HG03558 (cell line): ENCODE results near the gene FGFR3.
"Not testable (repeated sequence)": the region's sequence is repeated elsewhere in the genome, so short reads cannot be mapped to it uniquely, and the experiment has no call there.

Source experiments
- ATAC-seq: cut with Tn5 transposase; IDR thresholded peaks from one replicate; pipeline ENCODE4 v1.9.1; 2021; ENCODE audit warnings: moderate number of reproducible peaks; ENCODE audit not compliant: unreplicated experiment; ENCODE audit errors: extremely low read depth

Gene FGFR3

DNA sequence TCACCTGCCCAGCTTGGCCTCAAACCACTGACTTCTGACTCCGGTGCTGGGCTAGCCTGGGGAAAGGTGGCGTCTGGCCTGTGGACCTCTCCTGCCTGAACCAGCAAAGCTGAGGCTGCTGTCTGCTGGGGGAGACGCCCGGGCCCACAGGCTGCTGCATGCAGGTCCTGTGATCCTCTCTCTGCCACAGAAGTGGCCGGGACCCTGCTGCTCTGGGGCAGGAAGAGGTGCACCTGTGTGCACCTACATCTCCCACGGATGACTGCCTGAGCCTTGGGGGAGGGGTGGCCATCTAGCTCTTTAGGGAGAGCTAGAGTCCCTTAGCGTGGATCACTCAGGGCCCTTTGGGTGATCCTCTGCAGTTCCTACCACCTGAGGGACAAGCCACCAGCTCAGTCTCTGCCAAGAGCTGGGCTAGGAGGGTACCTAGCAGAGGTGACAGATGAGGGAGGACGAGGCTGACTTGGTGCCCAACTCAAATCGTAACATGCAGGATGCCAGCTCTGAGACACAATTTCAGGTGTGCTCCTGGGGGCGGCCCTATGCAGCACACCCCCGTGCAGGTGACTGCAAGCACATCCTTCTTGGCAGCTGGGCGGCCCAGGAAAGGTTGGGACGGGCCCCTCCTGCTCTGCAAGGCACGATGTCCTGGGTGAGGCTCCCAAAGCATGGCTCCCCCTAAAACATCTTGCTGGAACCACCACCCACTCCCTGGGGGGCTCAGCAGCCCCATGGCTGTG, 40.4 kb downstream of the FGFR3 start:
- no peak for ATAC-seq

DNA sequence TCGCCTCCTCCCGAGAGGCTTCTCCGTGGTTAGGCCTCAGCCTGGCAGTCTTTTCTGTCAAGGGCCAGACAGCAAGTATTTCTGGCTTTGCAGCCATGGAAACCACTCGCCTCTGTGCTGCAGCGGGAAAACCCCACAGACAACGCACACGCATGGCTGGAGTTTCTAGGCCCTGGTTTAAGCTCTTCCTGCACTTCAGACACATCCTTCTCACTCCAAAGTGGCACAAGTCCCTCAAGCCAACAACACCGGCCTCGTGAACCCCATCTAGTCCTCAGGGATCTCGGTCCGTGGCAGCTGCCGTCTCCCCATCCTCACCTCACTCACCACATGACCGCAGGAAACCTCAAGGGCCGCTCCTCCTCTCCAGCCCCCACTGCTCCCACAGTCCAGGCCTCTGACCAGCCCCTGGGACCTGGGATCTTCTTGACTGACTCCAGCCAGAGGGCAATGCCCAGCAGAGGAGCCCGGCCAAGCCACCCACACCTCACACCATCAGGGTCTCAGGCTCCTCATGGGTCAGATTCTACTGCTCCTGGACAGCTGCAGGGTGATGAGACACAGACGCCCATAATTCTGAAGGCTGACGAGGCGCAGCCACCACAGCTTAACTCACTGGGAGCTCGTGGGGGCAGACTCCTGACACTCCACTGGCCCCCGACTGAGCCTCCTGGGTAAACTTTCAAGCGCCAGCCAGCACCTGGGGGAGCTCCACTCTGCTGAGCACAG, 41.1 kb downstream of the FGFR3 start:
- no peak for ATAC-seq

DNA sequence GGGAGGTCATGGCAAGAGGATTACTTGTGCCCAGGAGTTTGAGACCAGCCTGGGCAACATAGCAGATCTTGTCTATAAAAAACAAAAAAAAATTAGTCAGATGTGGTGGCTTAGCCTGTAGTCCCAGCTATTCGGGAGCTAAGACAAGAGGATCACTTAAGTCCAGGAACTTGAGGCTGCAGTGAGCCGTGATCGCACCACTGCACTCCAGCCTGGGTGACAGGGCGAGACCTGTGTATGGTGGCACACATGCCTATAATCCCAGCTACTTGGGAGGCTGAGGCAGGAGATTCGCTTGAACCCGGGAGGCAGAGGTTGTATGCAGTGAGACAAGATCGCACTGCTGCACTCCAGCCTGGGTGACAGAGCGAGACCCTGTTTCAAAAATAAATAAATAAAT, 42.7 kb downstream of the FGFR3 start:
- ATAC-seq: not testable (repeated sequence)

- ATAC-seq: no peak
Measured at GRCh38 chr4:1836650-1837049, 43.6 kb downstream of the FGFR3 start.

GRCh38 chr4:1837069-1837468, 44.0 kb downstream of the FGFR3 start:
- ATAC-seq: no peak

DNA sequence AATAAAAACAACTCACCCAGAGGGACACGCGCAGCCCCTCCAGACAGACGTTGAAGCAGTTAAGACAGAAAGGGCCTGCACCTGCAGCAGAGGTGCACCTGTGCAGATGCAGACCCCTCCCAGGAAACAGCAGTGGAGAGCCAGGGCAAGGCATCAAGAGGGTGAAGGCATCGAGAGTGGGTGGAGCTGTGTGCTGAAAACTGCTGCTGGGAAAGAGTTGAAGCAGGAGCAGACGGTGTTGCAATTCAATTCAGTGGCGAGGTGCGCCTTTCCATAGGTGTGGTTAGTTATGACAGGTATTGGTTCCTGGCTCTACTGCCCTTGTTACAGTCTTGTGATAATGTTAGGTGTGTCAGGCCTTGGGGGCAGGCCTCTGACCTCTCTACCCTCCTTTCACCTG, 46.2 kb downstream of the FGFR3 start:
- no peak for ATAC-seq

DNA sequence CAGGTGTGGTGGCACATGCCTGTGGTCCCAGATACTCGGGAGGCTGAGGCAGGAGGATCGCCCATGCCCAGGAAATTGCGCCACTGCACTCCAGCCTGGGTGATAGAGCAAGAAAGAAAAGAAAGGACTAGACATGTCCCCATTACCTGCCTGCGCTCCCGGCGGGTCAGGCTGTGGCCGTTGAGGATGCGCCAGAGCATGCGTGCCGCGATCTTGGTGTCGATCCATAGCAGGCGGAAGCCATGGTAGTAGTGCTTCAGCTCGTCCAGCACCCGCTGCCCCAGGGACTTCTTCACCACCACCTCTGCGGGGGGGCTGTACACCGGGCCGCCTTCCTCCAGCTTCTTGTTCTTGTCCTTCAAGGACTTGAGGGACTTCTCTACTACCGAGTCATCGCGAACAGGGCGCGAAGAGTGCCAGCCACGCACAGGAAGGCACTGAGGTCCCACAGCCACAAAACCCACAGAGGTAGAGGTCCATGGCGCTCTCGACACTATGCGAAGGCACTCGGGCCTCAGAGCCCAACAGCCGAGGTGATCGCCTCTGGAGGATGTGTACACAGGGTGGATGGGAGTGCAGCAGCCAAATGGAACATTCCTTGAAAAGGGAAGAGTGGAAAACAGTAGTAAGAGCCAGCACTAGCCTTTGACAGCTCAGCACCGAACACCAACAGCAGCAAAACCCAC, 48.3 kb downstream of the FGFR3 start:
- no peak for ATAC-seq

DNA sequence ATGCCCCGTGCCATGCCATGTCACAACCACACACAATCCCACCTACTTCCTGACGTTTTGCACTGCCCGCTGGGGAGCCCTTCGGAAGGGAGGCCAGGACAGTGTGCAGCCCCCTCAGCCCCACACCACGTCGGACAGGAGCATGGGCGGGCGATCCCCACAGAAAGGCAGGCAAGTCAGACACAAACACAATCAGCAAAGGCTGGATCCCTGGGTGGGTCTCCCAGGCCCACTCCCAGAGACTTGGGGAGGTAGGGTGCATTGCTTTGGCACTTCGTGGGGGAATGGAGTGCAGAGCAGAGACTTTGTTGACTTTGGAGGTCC, 48.8 kb downstream of the FGFR3 start:
- no peak for ATAC-seq

- no peak for ATAC-seq
Measured at GRCh38 chr4:1842339-1842895, 49.3 kb downstream of the FGFR3 start.

DNA sequence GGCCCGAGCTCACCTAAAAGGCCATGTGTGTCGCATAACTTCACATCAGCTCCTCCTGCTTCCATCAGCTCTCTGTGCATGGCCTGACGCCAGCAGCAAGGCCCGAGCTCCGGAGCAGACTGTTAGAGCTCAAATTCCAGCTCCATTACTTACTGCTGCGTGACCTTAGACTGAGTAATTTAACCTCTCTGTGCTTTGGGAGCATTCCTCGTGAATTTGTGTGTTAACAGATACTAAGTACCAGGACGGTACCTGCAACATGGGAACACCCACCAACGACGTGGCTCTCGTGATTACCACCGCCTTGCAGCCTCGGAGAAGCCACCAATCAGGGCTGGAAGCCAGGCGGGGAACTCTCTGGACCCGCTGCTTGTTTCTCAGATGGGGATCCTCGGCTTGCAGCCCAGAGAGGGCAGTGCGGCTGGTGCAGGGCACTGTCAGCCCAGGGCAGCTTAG, 49.9 kb downstream of the FGFR3 start:
- ATAC-seq: no peak

GRCh38 chr4:1843852-1844251, 50.8 kb downstream of the FGFR3 start:
- ATAC-seq: no peak

GRCh38 chr4:1844618-1845017, 51.5 kb downstream of the FGFR3 start:
- not testable (repeated sequence) for ATAC-seq

- ATAC-seq: no peak
Measured at GRCh38 chr4:1846580-1846979, 53.5 kb downstream of the FGFR3 start.

DNA sequence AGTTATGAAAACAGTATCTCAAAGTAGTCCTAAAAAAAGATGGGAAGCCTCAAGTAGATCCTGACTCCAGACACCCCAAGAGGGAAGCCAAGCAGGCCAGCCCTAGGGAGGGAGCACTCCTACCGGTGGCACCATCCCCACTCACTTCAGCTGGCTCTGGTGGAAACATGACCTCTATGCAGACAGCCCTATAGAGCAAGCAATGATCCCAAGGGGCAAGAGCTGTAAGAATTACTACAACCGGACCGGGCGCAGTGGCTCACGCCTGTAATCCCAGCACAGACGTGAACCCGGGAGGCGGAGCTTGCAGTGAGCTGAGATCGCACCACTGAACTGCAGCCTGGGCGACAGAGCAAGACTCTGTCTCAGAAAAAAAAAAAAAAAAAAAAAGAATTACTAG, 57.2 kb downstream of the FGFR3 start:
- no peak for ATAC-seq

GRCh38 chr4:1851160-1851559, 58.1 kb downstream of the FGFR3 start:
- ATAC-seq: no peak

DNA sequence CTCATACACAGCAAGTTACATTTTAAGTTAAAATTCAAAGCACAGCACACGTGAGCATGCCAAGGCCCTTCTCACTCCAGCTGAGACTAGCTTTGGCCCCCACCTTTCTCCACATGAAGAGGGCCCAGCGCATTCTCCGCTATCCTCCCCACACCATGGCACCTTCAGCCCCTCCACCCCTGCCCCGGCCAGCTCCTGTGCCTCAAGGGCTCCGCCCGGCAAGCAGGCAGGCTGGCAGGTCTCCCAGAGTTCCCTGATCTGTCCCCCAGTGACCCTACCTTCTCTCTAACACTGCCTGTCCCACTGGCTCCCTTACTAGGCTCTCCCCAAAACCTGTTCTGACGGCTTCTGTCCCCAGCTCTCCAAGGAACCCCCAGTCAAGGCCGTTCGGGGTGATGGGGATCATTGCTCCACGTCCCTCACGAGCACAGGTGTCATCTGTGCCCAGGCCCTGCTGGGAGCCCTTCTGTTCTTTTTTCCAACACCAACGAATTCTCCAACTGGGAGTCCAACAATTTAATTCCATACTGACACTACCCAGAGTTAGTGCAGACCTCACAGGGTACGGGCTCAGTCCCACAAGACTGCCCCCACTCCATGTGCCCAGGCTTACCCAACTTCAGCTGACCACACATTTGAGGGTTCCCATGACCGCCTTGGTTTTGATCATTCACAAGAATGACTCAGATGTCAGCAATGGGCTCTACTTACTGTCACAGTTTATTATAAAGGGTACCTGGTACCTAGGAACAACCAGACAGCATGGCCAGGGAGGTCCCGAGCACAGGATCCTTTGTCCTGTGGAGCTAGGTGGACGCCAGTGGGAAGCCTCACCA, 58.7 kb downstream of the FGFR3 start:
- no peak for ATAC-seq

DNA sequence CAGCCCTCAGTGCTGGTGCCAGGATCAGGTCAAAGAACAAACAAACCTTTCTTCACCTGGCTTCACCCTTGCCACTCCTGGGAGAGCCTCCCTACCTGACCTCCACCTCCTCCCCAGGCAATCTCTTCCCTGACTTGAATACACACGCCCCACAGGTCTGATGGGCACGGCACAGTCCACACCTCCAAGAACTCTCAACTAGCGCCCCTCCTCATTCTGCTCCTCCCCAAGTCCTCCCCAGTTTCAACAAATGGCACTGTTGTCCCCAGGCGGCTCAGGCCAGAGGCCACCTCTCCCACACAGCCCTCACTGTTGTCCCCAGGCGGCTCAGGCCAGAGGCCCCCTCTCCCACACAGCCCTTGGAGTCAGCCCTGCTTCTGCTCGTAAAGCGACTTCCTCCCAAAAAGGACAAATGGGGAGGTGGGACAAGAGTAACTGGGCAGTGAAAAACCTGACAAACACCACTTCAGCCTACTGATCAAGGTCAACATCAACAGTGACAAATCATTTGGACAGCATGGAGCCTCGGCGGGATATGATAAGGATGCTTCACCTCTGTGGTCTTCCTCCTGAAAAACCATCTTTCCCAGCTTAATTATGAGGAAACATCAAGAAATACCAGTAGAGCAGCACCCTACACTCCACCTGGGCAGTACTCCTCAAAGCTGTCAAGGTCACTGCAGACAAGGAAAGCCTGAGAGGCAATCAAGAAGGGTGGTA, 60.0 kb downstream of the FGFR3 start:
- ATAC-seq: no peak

GRCh38 chr4:1854752-1855151, 61.7 kb downstream of the FGFR3 start:
- no peak for ATAC-seq

DNA sequence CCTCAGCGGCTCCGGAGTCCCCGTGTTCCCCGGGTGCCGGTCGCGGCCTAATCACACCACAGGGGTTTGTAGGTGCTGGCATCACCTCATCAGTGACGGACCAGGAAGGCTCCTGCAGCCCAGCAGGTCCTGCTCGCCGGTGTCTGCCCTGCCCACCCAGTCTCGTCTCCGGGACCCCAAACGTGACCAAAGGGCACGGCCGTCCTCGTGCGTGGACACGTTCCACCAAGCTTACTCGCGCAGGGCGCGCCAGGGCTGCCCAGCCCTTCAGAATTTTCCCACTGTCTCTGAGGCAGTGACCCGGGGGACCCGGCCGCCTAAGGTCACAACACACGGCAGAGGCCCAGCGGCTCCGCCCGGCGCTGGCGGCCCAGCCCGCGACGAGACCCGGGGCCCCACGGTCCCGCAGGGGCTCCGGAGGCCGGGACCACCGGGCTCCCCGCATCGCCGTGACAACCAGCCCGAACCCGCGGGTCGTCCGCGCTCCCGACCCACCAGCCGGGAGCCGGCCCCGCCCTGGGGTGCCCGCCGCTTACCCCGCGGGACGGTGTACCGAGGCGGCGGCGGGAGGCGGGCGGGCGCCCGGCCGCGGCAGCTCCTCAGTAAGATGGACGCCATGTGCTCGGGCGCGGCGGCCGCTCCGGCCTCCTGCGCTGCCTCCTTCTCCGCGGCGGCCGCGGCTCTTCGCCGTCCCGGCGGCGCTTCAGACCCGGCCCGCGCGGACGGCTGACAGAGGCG, 62.4 kb downstream of the FGFR3 start:
- peak; percentile 16 for ATAC-seq
